Liver (tissue), 3 donors: Measurements from ENCODE around the gene CMIP.

Source experiments
- CTCF ChIP-seq: fragments of 150-350 bp; IDR thresholded peaks from 2 replicates; pipeline ENCODE4 v1.5.1; 2017; ENCODE audit warnings: improper control_type of control experiment, low read depth, low read length; ENCODE audit not compliant: missing input control
- SP1 ChIP-seq: IDR thresholded peaks from 2 replicates; pipeline ENCODE4 v1.6.1; 2018; ENCODE audit warnings: antibody characterized with exemption, mild to moderate bottlenecking
- donor health status: healthy.
- donor health status: healthy.

GRCh38 chr16:81624760-81625543 is 180.3 kb downstream of the CMIP start:
- TF ChIP-seq CTCF (no peak), SP1 (no peak)
